ENCODE data around the gene SLC35A2. TPM values are rescaled to one million over a fixed set of nuclear protein-coding genes. Genes with fewer than 3 reads are reported as not detected.

Gene SLC35A2
- 25.6 and 26.7 TPM in 2 replicates for total RNA-seq

DNA sequence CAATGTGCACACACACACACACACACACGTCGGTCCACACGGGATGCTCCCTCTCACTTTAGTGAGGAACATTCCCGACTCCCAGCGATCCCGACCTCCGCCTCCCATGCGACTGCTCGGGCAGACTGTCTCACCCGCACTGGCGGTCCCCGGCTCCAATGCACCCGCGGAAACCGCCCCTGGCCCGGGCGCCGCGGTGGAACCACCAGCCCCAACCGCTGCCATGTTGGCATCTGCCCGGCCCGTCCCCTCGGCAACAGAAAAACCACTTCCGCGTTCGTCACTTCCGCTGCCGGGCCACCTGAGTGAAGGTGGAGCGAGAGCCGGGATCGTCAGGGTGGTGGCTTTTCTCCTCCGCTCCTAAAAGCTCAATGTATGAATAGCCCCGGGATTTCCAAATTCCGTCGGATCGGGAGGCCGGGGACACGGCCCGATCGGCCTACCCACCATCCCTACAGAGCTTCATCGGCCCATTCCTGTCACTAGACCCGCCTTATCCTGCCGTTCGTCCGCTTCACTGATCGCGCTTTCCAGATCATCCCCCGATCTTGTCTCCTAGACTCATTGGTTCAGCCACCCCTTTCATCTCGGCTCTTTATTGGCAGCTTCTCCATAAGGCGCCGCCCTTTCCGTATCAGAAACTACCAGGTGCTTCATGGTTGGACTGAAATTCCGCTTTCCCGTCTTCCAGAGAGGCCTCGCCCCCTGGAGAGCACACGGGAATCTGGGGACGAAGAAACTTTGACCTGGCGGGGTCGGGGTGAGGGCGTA, at the start of gene SLC35A2:
TSS of gene SLC35A2 (minus strand) at position 235 of the 771 bp plus-strand sequence. CDS start at position 225, 10 bp downstream.

DNA sequence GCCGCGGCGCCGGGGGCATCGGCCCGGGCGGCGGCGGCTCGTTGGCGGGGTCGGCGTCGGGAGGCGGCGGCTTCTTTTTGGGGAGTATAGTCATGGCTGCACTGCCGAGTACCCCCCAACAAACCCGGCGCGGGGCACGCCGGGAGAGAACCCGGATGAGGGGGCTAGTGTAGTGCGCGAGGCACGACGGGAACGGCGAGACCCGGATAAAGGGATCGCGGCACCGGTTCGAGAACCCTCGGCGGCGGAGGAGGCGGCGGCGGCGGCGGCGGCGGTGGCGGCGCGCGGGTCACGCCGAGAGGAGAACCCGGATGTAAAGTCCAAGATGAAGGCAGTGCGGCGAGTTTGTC, 46.0 kb upstream of the SLC35A2 start, which contains the start of gene OTUD5:
TSS of gene OTUD5 (minus strand) at position 131 of the 350 bp plus-strand sequence. CDS start at position 94, 37 bp downstream.

DNA sequence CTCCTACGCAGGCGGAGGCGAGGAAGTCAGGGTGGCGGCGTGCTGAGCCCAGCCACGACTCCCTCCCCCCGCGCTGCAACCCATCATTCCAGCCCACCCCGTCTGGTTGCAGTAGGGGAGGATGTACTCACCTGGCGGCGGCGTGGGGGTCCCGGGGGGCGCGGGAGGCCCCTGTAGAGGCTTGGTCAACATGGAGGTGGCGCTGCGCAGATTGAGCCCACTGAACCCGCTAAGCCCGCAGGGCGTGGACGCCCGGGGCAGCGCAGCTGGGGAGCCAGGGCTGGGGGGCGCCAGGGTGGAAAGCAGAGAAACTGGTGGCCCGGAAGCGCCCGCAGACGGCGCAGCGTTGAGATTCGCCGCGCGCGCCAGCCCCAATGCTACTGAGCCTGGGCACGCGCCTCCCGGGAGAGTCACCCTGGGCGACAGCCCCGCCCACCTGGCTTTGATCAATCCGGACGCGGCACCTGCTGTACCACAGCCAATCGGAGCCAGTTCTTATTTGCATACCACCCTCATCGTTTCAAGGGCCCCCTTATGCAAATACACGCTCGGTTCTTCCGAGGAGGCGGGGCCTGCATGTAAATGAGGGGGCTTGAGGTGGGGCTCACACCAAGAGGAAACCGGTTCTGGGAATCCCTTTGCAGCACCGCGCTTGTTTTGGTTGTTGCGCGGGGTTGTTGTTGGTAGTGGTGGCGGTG, 7.3 kb upstream of the SLC35A2 start, which contains the start of gene PIM2:
TSS of gene PIM2 (minus strand) at position 382 of the 698 bp plus-strand sequence. CDS start at position 192, 190 bp downstream.

DNA sequence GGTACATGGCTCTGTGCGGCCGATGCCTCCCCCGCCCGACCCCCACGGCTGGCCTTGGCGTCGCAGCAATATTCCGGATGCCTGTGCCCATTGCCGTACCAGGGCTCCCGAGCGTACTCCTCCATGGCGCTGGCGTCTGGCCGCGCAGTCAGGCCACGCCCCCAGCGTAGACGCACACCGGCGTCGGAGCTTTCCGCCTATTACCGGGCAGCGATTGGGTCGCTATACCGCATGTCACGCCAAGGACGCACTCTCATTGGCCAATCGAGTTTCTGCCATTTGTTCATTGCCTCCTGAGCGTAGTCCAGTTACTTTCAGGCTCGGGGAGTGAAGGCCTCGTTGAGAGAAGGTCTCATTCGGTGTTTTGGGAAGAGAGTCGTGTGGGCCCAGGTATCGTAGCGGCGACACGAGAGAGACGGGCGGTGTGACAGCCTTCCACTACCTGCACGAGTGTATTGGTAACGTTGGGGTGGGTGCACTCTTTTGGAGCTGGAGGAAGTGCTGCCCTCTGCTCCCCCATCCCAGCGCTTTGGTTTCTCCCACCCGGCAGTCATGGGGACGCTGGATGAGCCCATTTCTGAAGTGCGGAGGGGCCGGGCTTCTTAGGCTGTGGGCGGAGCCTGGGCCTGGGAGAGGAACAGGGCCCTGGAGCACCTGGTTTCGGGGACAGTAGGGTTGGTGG, 13.7 kb downstream of the SLC35A2 start, which contains the start of the genes PQBP1 and TIMM17B:
TSS of gene PQBP1 (plus strand) at position 306 of the 682 bp plus-strand sequence. CDS start 580 bp downstream, outside the sequence.
TSS of gene TIMM17B (minus strand) at position 144 of the 682 bp plus-strand sequence. CDS start at position 125, 19 bp downstream.

Other genes starting within 250 kb of the SLC35A2 start
- 0.14 and 0.21 TPM in 2 replicates for gene WAS, start 227.8 kb downstream of the SLC35A2 start, total RNA-seq
- 13.0 and 13.6 TPM in 2 replicates for gene SUV39H1, start 214.9 kb downstream of the SLC35A2 start, total RNA-seq
- not detected in 2 replicates for gene GLOD5, start 149.9 kb downstream of the SLC35A2 start, total RNA-seq
- gene GATA1, start 125.1 kb downstream of the SLC35A2 start, total RNA-seq = not detected in 2 replicates
- 24.9 and 28.6 TPM in 2 replicates for gene HDAC6, start 109.6 kb downstream of the SLC35A2 start, total RNA-seq
- gene ERAS, start 85.1 kb downstream of the SLC35A2 start, total RNA-seq = not detected in 2 replicates
- gene PCSK1N, start 76.0 kb downstream of the SLC35A2 start, total RNA-seq = 13.2 and 15.4 TPM in 2 replicates
- gene TIMM17B, start 13.9 kb downstream of the SLC35A2 start, total RNA-seq = 74.8 and 113 TPM in 2 replicates
- 64.3 and 68.2 TPM in 2 replicates for gene PQBP1, start 13.7 kb downstream of the SLC35A2 start, total RNA-seq
- gene PIM2, start 7.4 kb upstream of the SLC35A2 start, total RNA-seq = 7.5 and 14.6 TPM in 2 replicates
- gene OTUD5, start 46.0 kb upstream of the SLC35A2 start, total RNA-seq = 30.3 and 32.0 TPM in 2 replicates
- gene KCND1, start 60.2 kb upstream of the SLC35A2 start, total RNA-seq = under 0.01 and 0.14 TPM in 2 replicates
- gene GRIPAP1, start 90.6 kb upstream of the SLC35A2 start, total RNA-seq = 9.9 and 14.4 TPM in 2 replicates
- 41.7 and 45.1 TPM in 2 replicates for gene TFE3, start 131.7 kb upstream of the SLC35A2 start, total RNA-seq
- 6.3 and 11.5 TPM in 2 replicates for gene CCDC120, start 147.4 kb upstream of the SLC35A2 start, total RNA-seq
- gene PRAF2, start 162.4 kb upstream of the SLC35A2 start, total RNA-seq = 16.3 and 19.3 TPM in 2 replicates
- 23.1 and 34.7 TPM in 2 replicates for gene WDR45, start 168.2 kb upstream of the SLC35A2 start, total RNA-seq
- gene GPKOW, start 212.1 kb upstream of the SLC35A2 start, total RNA-seq = 21.4 and 22.3 TPM in 2 replicates